ENCODE results near the gene CAST.

CAST gene

DNA sequence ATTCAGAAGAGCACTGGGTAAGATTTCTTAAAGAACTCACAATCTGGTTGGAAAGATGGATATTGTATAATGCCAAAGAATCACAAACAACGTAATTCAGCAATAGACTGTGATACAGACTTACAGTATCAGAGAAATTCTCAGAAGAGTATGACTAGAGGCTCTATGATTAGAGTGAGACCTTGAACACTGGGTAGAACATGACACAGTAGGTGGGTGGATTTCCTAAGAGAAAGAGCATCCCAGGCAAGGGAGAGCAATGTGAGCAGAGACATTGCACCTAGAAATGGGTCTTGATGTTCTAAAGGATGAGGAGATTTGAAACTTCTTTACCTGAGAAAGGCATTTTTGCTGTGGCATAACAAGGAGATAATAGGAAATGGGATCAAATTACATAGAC, 27.3 kb upstream of the CAST start:
- ATAC-seq (ENCODE audit: low read depth) (no peak), DNase-seq (ENCODE audit: low spot score in 2 of 2) (no peak)
- H3K9me3 Mint-ChIP-seq = no peaks in the 10 kb centered on the region
- no peak overlapping the region for H3K27ac Mint-ChIP-seq
- H3K36me3 Mint-ChIP-seq = no peaks in the 10 kb centered on the region
- peaks cover 9% of the 10 kb centered on the region for H3K27me3 Mint-ChIP-seq
- H3K4me3 Mint-ChIP-seq = no peak overlapping the region
- no peaks in the 10 kb centered on the region for H3K4me1 Mint-ChIP-seq

DNA sequence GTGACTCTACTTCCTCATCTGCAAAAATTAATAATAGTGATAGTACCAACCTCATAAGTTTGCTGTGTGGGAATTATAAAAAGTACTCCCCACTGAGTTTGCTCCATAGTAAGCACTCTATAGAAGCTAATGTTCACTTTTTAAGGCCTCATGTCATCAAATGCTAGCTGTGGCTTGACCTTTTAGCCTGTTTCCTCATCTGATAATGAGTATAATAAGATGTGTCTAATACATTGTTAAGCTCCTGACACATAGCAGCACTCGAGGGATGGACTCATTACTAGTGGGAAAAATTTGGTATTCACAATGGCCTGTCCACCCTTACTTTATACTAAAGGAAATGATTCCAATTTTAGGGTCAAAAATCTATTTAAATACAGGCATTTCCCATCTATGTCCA, 26.1 kb upstream of the CAST start:
- Mint-ChIP-seq H3K27me3 (peaks cover 10% of the 10 kb centered on the region), H3K36me3 (no peaks in the 10 kb centered on the region), H3K9me3 (no peaks in the 10 kb centered on the region), H3K4me1 (no peaks in the 10 kb centered on the region), H3K4me3 (no peak overlapping the region), H3K27ac (no peak overlapping the region)
- ATAC-seq (ENCODE audit: low read depth) (no peak), DNase-seq (ENCODE audit: low spot score in 2 of 2) (no peak)

DNA sequence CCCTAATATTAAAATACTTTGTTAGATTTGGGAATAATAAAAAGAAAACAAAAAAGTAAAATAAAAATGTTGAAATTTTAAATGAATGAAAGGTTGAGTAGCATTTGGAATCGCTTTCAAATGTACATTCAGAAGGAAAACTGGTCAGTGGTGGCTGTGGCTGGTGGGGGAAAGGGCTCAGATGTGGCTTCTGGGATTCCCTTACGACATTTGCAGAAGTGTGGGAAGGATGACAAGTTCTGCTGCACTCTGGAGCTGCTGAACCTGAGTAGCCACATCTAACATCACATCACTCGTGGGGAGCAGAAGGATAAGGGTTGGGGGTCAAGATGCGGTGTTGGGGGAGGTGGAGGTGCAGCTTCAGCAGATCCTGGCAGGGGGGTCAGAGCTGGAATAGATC, 25.6 kb upstream of the CAST start:
- H3K4me1 Mint-ChIP-seq = no peaks in the 10 kb centered on the region

GRCh38 chr5:96637196-96637595, 25.0 kb upstream of the CAST start:
- no peaks in the 10 kb centered on the region for H3K4me1 Mint-ChIP-seq
- H3K9me3 Mint-ChIP-seq = no peaks in the 10 kb centered on the region
- H3K36me3 Mint-ChIP-seq = no peaks in the 10 kb centered on the region
- H3K27ac Mint-ChIP-seq = no peak overlapping the region
- no peak for DNase-seq (ENCODE audit: low spot score in 2 of 2)
- no peak overlapping the region for H3K4me3 Mint-ChIP-seq
- peaks cover 13% of the 10 kb centered on the region for H3K27me3 Mint-ChIP-seq
- no peak for ATAC-seq (ENCODE audit: low read depth)

More for the DNA sequence above, 25.6 kb upstream of the CAST start:
- Mint-ChIP-seq H3K4me3 (no peak overlapping the region), H3K27ac (no peak overlapping the region), H3K9me3 (no peaks in the 10 kb centered on the region), H3K27me3 (peaks cover 12% of the 10 kb centered on the region), H3K36me3 (no peaks in the 10 kb centered on the region)
- ATAC-seq (ENCODE audit: low read depth) = no peak
- no peak for DNase-seq (ENCODE audit: low spot score in 2 of 2)

- H3K9me3 Mint-ChIP-seq = no peaks in the 10 kb centered on the region
- H3K4me1 Mint-ChIP-seq = no peaks in the 10 kb centered on the region
Measured at GRCh38 chr5:96638561-96638960, 23.6 kb upstream of the CAST start.

GRCh38 chr5:96640696-96641095, 21.5 kb upstream of the CAST start:
- Mint-ChIP-seq H3K36me3 (no peaks in the 10 kb centered on the region), H3K27me3 (peaks cover 7% of the 10 kb centered on the region), H3K27ac (no peak overlapping the region), H3K4me3 (no peak overlapping the region), H3K9me3 (no peaks in the 10 kb centered on the region), H3K4me1 (no peaks in the 10 kb centered on the region)
- DNase-seq (ENCODE audit: low spot score in 2 of 2) (no peak), ATAC-seq (ENCODE audit: low read depth) (no peak)

More at GRCh38 chr5:96638561-96638960, 23.6 kb upstream of the CAST start:
- Mint-ChIP-seq H3K4me3 (no peak overlapping the region), H3K27me3 (peaks cover 13% of the 10 kb centered on the region), H3K36me3 (no peaks in the 10 kb centered on the region), H3K27ac (no peak overlapping the region)
- DNase-seq (ENCODE audit: low spot score in 2 of 2) (no peak), ATAC-seq (ENCODE audit: low read depth) (no peak)

DNA sequence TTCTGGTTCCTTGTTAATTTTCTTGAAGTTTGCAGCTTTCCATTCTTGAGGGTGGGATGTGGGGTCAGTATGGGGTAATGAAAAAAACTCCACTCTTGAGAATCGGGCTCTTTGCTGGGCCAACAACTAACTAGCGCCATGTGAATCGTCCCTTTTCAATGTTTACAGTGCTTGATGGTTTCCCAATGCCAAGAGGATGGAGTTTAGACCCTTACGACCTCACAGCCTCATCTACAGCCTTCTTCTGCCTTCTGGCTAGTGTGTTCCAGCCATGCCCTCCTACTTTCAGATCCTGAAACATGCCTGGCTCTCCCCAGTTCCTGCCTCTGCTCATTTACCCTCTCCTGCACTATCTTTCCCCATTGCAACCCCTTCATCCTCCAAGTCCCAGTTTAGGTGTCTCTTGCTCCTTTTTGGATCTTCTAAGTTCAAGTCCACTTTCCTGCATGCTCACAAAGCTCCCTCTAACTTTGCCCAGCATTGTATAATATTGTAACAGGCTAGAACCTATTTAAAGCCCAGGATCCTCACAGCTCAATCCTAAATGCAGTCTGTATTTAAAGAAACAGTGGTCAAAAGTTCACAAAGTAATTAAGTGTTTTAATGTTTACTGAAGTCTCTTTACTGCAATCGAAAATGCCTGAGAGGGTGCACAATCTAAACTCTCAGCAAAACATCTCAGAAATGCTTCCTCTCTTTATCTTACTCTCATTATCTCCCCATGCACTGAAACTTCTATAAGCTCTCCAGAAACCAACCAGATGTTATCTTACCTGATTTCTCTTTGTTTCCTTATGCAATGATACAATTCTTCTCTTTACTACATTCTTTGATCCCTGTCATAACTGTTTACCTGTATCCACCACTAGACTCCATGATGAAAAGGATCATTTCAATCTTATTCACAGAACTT, 20.6 kb upstream of the CAST start:
- no peak overlapping the region for H3K4me3 Mint-ChIP-seq
- ATAC-seq (ENCODE audit: low read depth) = no peak
- H3K36me3 Mint-ChIP-seq = no peaks in the 10 kb centered on the region
- H3K9me3 Mint-ChIP-seq = no peaks in the 10 kb centered on the region
- peaks cover 5% of the 10 kb centered on the region for H3K27me3 Mint-ChIP-seq
- DNase-seq (ENCODE audit: low spot score in 2 of 2) = no peak
- no peak overlapping the region for H3K27ac Mint-ChIP-seq
- H3K4me1 Mint-ChIP-seq = no peaks in the 10 kb centered on the region

- ATAC-seq (ENCODE audit: low read depth) (no peak), DNase-seq (ENCODE audit: low spot score in 2 of 2) (no peak)
- Mint-ChIP-seq H3K4me3 (no peak overlapping the region), H3K36me3 (no peaks in the 10 kb centered on the region), H3K27me3 (peaks cover 4% of the 10 kb centered on the region), H3K9me3 (no peaks in the 10 kb centered on the region), H3K27ac (no peak overlapping the region), H3K4me1 (no peaks in the 10 kb centered on the region)
Measured at GRCh38 chr5:96642281-96642640, 19.9 kb upstream of the CAST start.

DNA sequence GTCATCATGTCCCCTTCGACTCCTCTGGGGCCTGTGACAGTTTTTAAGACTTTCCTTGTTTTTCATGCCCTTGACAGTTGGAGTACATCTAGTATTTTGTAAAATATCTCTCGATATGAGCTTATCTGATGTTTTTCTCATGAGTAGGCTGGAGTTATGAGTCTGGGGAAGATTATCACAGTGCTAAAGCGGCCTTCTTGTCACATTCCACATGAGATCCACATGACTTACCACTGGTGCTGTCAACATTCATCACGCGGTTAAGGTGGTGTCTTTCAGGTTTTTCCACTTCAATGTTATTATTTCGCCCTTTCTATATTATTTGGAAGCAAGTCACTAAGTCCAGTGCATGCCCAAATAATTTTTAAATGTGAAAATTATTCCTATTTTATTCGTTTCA, 17.1 kb upstream of the CAST start:
- DNase-seq (ENCODE audit: low spot score in 2 of 2) (no peak), ATAC-seq (ENCODE audit: low read depth) (no peak)
- Mint-ChIP-seq H3K9me3 (no peaks in the 10 kb centered on the region), H3K4me1 (peaks cover 3% of the 10 kb centered on the region), H3K27ac (no peak overlapping the region), H3K36me3 (no peaks in the 10 kb centered on the region), H3K27me3 (peaks cover 3% of the 10 kb centered on the region), H3K4me3 (no peak overlapping the region)

DNA sequence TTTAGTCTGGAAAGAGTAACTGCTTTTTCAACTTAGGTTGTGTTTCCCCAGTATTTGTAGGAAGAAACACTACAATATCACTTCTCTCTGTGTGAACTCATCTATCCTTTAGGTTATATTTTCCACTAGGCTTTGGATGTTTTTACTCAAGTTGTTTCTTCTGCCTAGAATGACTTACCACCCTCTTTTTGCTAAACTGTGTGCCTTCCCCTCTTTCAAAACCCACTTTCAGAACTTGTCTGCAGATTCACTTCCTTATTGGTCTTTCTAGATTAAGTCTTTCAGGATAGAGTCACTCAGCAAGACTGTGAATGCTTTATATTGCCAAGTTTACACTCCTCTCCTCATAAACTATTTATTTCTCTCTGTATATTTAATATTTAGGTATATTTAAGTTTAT, 14.2 kb upstream of the CAST start:
- Mint-ChIP-seq H3K9me3 (no peaks in the 10 kb centered on the region), H3K36me3 (no peaks in the 10 kb centered on the region), H3K4me3 (no peak overlapping the region), H3K27ac (no peak overlapping the region), H3K4me1 (peaks cover 3% of the 10 kb centered on the region), H3K27me3 (no peaks in the 10 kb centered on the region)
- ATAC-seq (ENCODE audit: low read depth) = peak; percentile 53
- no peak for DNase-seq (ENCODE audit: low spot score in 2 of 2)

- Mint-ChIP-seq H3K27ac (no peak overlapping the region), H3K36me3 (no peaks in the 10 kb centered on the region), H3K4me3 (no peak overlapping the region), H3K4me1 (peaks cover 3% of the 10 kb centered on the region), H3K27me3 (no peaks in the 10 kb centered on the region), H3K9me3 (no peaks in the 10 kb centered on the region)
- no peak for DNase-seq (ENCODE audit: low spot score in 2 of 2)
- no peak for ATAC-seq (ENCODE audit: low read depth)
Measured at GRCh38 chr5:96648593-96648992, 13.6 kb upstream of the CAST start.

DNA sequence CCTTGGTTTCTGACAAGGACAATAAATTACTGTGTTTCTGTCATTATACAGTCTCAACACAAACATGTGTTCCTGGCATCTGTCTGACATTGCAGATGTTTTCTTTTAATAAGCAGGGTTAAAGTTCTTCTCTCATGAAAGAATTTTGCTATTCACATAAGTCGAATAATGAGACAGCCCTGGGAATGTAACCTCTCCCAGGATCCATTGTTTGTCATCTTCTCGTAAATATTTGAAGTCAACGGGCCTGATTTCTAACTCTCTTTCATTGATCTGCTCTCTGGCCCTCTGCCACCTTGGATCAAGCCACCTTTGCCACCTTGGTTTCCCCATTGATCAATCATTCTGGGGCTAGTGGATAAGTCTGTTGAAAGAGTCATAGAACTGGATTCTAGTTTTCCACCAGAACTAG, 12.9 kb upstream of the CAST start:
- Mint-ChIP-seq H3K4me1 (peaks cover 5% of the 10 kb centered on the region), H3K4me3 (no peak overlapping the region), H3K27me3 (peaks cover 2% of the 10 kb centered on the region), H3K36me3 (no peaks in the 10 kb centered on the region), H3K27ac (no peak overlapping the region), H3K9me3 (no peaks in the 10 kb centered on the region)
- ATAC-seq (ENCODE audit: low read depth) = no peak
- no peak for DNase-seq (ENCODE audit: low spot score in 2 of 2)

DNA sequence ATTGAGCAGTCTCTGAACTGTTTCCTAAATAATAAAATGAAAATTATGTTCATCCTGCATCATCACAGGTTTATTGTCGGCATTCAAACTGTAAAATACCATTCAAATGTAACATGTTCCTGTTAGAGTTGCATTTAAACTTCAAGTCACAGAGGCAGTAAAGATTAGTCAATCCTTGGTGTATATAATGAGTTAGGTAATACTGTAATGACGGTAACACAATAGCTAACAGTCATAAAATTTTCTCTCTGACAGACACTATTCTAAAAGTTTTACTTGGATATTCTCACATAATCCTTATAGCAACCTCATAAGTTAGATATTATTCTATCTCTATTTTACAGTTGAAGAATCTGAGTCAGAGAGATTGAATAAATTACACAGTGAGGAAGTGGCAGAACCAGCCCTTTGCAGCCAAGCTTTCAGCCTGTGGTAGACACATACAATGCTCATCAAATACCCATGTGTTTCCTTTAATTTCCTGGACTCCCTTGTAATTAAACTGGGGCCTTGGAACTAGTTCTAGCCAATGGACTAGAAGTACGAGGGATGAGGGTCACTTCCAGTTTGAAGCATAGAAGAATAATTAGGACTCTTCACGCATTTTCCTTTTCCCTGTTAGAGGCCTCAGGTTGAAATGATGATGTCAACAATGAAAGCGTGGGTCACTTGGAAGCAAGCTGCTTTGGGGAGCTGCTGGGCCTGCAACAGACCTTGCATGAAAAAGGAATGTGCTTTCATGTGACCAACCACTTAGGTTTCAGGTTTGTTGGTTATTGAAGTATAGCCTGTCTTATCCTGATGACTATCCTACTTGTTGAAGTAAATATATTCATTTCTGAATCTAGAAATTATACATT, 12.3 kb upstream of the CAST start:
- no peak overlapping the region for H3K27ac Mint-ChIP-seq
- peaks cover 2% of the 10 kb centered on the region for H3K27me3 Mint-ChIP-seq
- H3K36me3 Mint-ChIP-seq = no peaks in the 10 kb centered on the region
- no peaks in the 10 kb centered on the region for H3K9me3 Mint-ChIP-seq
- DNase-seq (ENCODE audit: low spot score in 2 of 2) (no peak), ATAC-seq (ENCODE audit: low read depth) (no peak)
- H3K4me1 Mint-ChIP-seq = peaks cover 5% of the 10 kb centered on the region
- H3K4me3 Mint-ChIP-seq = no peak overlapping the region

- Mint-ChIP-seq H3K9me3 (no peaks in the 10 kb centered on the region), H3K27me3 (peaks cover 5% of the 10 kb centered on the region), H3K36me3 (no peaks in the 10 kb centered on the region), H3K4me1 (peaks cover 8% of the 10 kb centered on the region), H3K27ac (no peak overlapping the region), H3K4me3 (no peak overlapping the region)
- no peak for DNase-seq (ENCODE audit: low spot score in 2 of 2)
- peak; percentile 26 for ATAC-seq (ENCODE audit: low read depth)
Measured at GRCh38 chr5:96651047-96651446, 11.1 kb upstream of the CAST start.

Measured in memory B cell (primary cell).